ENCODE data around the gene IQCH.

GRCh38 chr15:67416891-67417290 lies 162.3 kb downstream of the IQCH start:
- TF ChIP-seq ZNF12 (CRISPR knock-in tag; IDR thresholded peaks at IDR 0.05) (no peak), L3MBTL2 (IDR thresholded peaks at IDR 0.05) (no peak), NR2C2 (CRISPR knock-in tag; IDR thresholded peaks at IDR 0.05) (no peak), NR2C2 (tag; IDR thresholded peaks at IDR 0.05) (no peak), ZKSCAN1 (IDR thresholded peaks at IDR 0.05; ENCODE audit: low read depth, low read length) (no peak), FOXM1 (IDR thresholded peaks at IDR 0.05; ENCODE audit: low read depth) (no peak), FOXM1 (CRISPR knock-in tag; IDR thresholded peaks at IDR 0.05; ENCODE audit: low read depth) (no peak), IRF2 (CRISPR knock-in tag; IDR thresholded peaks at IDR 0.05) (no peak), FOSL1 (tag; conservative IDR thresholded peaks at IDR 0.05) (no peak), TCF7 (IDR thresholded peaks at IDR 0.05; ENCODE audit: borderline replicate concordance) (no peak), ELF4 (CRISPR knock-in tag; IDR thresholded peaks at IDR 0.05) (no peak), EZH2 (IDR thresholded peaks at IDR 0.05; ENCODE audit: borderline replicate concordance, low read depth, low read length) (no peak), TSC22D4 (tag; IDR thresholded peaks at IDR 0.05) (no peak), E2F1 (CRISPR knock-in tag; IDR thresholded peaks at IDR 0.05) (no peak)
- TF ChIP-seq, protein P1, sequence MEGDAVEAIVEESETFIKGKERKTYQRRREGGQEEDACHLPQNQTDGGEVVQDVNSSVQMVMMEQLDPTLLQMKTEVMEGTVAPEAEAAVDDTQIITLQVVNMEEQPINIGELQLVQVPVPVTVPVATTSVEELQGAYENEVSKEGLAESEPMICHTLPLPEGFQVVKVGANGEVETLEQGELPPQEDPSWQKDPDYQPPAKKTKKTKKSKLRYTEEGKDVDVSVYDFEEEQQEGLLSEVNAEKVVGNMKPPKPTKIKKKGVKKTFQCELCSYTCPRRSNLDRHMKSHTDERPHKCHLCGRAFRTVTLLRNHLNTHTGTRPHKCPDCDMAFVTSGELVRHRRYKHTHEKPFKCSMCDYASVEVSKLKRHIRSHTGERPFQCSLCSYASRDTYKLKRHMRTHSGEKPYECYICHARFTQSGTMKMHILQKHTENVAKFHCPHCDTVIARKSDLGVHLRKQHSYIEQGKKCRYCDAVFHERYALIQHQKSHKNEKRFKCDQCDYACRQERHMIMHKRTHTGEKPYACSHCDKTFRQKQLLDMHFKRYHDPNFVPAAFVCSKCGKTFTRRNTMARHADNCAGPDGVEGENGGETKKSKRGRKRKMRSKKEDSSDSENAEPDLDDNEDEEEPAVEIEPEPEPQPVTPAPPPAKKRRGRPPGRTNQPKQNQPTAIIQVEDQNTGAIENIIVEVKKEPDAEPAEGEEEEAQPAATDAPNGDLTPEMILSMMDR (IDR thresholded peaks at IDR 0.05 in 2 of 3, conservative IDR thresholded peaks at IDR 0.05 in 1 of 3; ENCODE audit: insufficient read depth in 2 of 3, low read depth in 1 of 3, low read length in 3 of 3): no peak
- TF ChIP-seq, protein P2, sequence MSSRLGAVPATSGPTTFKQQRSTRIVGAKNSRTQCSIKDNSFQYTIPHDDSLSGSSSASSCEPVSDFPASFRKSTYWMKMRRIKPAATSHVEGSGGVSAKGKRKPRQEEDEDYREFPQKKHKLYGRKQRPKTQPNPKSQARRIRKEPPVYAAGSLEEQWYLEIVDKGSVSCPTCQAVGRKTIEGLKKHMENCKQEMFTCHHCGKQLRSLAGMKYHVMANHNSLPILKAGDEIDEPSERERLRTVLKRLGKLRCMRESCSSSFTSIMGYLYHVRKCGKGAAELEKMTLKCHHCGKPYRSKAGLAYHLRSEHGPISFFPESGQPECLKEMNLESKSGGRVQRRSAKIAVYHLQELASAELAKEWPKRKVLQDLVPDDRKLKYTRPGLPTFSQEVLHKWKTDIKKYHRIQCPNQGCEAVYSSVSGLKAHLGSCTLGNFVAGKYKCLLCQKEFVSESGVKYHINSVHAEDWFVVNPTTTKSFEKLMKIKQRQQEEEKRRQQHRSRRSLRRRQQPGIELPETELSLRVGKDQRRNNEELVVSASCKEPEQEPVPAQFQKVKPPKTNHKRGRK (tag; IDR thresholded peaks at IDR 0.05): no peak

All from K562 (cell line).